ENCODE data around the gene FCER2.

Gene FCER2

DNA sequence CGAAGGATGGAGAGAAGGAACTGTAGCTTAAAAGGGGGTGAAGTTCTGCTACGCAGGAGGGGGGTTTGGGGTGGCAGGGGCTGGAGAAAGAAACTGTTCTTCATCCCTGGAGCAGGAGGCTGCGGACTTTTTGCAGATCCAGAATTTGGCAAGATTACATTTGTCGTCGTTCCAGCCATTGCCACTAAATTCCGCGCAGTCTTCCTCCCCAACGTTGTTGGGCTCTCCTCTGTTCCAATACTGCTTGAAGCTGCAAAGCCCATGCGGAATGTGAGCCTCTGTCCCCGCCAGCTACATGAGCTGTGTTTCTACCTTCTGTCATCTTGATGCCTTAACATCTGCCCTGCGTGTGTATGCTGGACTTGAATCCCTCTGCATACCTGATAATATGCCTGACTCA lies 41.1 kb upstream of the FCER2 start:
- Histone ChIP-seq H3K9me3 (ENCODE audit: insufficient read depth, low read depth, low read length) (no peaks in the 10 kb centered on the region), H3K27ac (ENCODE audit: low read depth, low read length) (no peak overlapping the region), H3K27me3 (ENCODE audit: insufficient read depth, low read length) (no peaks in the 10 kb centered on the region; the same call in 1 of the 2 replicates), H3K9ac (ENCODE audit: low read depth, low read length) (no peak overlapping the region), H3K36me3 (ENCODE audit: insufficient read depth, low read length) (no peaks in the 10 kb centered on the region), H3K4me1 (ENCODE audit: insufficient read depth, low read length) (peaks cover 7% of the 10 kb centered on the region; the same call in 1 of the 2 replicates), H3K4me3 (ENCODE audit: low read length) (no peak overlapping the region)
- 81% methylated on average over 11 of the region's 11 CpGs for WGBS

DNA sequence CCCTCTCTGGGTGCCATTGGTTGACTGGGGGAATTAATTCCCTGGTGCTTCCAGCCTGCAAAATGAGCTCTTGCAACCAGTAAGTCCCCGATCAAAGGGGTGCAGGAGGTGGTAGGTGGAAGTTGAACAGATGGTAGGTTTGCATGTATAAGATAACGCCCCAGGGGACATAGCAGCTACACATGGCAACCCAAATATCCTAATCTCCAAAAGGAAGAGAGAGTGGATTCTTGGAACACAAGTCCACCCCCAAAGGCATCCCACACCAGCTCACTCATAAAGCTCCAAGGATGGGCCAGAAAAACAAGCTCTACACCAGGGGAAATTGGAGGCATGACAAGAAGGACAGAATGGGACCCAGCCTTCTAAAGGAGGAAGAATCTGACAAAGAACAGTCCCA lies 40.6 kb upstream of the FCER2 start:
- H3K4me3 ChIP-seq (ENCODE audit: low read length) = no peak overlapping the region
- H3K27ac ChIP-seq (ENCODE audit: low read depth, low read length) = no peak overlapping the region
- H3K9me3 ChIP-seq (ENCODE audit: insufficient read depth, low read depth, low read length) = no peaks in the 10 kb centered on the region
- no peaks in the 10 kb centered on the region for H3K36me3 ChIP-seq (ENCODE audit: insufficient read depth, low read length)
- H3K27me3 ChIP-seq (ENCODE audit: insufficient read depth, low read length) = no peaks in the 10 kb centered on the region; the same call in 1 of the 2 replicates
- 82% methylated on average over 1 of the region's 2 CpGs for WGBS
- H3K9ac ChIP-seq (ENCODE audit: low read depth, low read length) = no peak overlapping the region
- H3K4me1 ChIP-seq (ENCODE audit: insufficient read depth, low read length) = peaks cover 5% of the 10 kb centered on the region; the same call in 1 of the 2 replicates

GRCh38 chr19:7740682-7741054 lies 38.7 kb upstream of the FCER2 start:
- Histone ChIP-seq H3K27ac (ENCODE audit: low read depth, low read length) (no peak overlapping the region), H3K4me1 (ENCODE audit: insufficient read depth, low read length) (no peaks in the 10 kb centered on the region), H3K4me3 (ENCODE audit: low read length) (no peak overlapping the region), H3K27me3 (ENCODE audit: insufficient read depth, low read length) (peaks cover 6% of the 10 kb centered on the region), H3K9me3 (ENCODE audit: insufficient read depth, low read depth, low read length) (no peaks in the 10 kb centered on the region), H3K36me3 (ENCODE audit: insufficient read depth, low read length) (no peaks in the 10 kb centered on the region), H3K9ac (ENCODE audit: low read depth, low read length) (no peak overlapping the region)
- 89% methylated on average over 6 of the region's 6 CpGs for WGBS

DNA sequence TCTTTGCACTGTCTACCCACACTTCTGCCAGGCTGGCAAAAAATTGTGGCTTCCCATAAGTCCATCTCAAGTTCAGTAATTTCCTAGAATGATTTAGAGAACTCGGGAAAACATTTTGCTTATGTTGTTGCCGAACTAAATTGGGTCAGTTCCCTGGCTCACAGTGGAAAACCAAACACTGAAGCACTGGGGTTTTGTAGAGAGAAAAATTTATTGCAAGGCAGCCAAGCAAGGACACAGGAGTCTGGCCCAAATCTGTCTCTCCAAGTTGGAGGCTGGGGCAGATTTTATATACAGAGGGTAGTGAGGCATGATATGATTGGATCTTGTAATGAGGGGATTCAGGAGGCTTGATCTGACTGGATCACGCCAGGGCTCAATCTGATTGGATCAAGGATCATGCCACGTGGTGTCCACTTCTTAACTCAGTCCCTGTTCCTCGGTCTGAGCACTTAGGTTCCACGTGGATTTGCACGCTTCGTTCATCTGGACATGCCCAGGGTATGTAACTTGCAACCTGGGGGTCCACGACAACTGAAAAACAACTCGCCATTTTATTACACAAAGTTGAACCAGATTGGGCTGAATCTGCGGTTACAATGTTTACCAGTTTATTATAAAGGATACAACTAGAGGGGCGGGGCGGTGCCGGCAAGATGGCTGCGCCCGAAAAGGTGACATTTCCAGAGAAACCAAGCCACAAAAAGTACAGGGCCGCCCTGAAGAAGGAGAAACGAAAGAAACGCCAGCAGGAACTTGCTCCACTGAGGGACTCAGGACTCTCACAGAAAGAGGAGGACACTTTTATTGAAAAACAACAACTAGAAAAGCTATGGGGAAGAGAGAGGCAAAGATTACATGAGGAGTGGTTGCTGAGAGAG lies 38.1 kb upstream of the FCER2 start:
- H3K9ac ChIP-seq (ENCODE audit: low read depth, low read length) = no peak overlapping the region
- H3K4me1 ChIP-seq (ENCODE audit: insufficient read depth, low read length) = no peaks in the 10 kb centered on the region
- WGBS = 84% methylated on average over 19 of the region's 19 CpGs
- H3K27me3 ChIP-seq (ENCODE audit: insufficient read depth, low read length) = peaks cover 12% of the 10 kb centered on the region
- H3K27ac ChIP-seq (ENCODE audit: low read depth, low read length) = no peak overlapping the region
- no peaks in the 10 kb centered on the region for H3K36me3 ChIP-seq (ENCODE audit: insufficient read depth, low read length)
- no peak overlapping the region for H3K4me3 ChIP-seq (ENCODE audit: low read length)
- H3K9me3 ChIP-seq (ENCODE audit: insufficient read depth, low read depth, low read length) = no peaks in the 10 kb centered on the region

GRCh38 chr19:7739211-7739755 lies 37.4 kb upstream of the FCER2 start:
- Histone ChIP-seq H3K4me1 (ENCODE audit: insufficient read depth, low read length) (no peaks in the 10 kb centered on the region), H3K36me3 (ENCODE audit: insufficient read depth, low read length) (no peaks in the 10 kb centered on the region), H3K27me3 (ENCODE audit: insufficient read depth, low read length) (peaks cover 19% of the 10 kb centered on the region), H3K27ac (ENCODE audit: low read depth, low read length) (no peak overlapping the region), H3K9ac (ENCODE audit: low read depth, low read length) (no peak overlapping the region), H3K4me3 (ENCODE audit: low read length) (no peak overlapping the region), H3K9me3 (ENCODE audit: insufficient read depth, low read depth, low read length) (no peaks in the 10 kb centered on the region)
- 68% methylated on average over 2 of the region's 2 CpGs for WGBS

- H3K36me3 ChIP-seq (ENCODE audit: insufficient read depth, low read length) = no peaks in the 10 kb centered on the region
- H3K9me3 ChIP-seq (ENCODE audit: insufficient read depth, low read depth, low read length) = no peaks in the 10 kb centered on the region
- H3K4me1 ChIP-seq (ENCODE audit: insufficient read depth, low read length) = no peaks in the 10 kb centered on the region
- 73% methylated on average over 7 of the region's 7 CpGs for WGBS
- peaks cover 29% of the 10 kb centered on the region for H3K27me3 ChIP-seq (ENCODE audit: insufficient read depth, low read length)
- H3K9ac ChIP-seq (ENCODE audit: low read depth, low read length) = no peak overlapping the region
- H3K27ac ChIP-seq (ENCODE audit: low read depth, low read length) = no peak overlapping the region
- no peak overlapping the region for H3K4me3 ChIP-seq (ENCODE audit: low read length)
Measured at GRCh38 chr19:7738023-7738422, 36.1 kb upstream of the FCER2 start.

DNA sequence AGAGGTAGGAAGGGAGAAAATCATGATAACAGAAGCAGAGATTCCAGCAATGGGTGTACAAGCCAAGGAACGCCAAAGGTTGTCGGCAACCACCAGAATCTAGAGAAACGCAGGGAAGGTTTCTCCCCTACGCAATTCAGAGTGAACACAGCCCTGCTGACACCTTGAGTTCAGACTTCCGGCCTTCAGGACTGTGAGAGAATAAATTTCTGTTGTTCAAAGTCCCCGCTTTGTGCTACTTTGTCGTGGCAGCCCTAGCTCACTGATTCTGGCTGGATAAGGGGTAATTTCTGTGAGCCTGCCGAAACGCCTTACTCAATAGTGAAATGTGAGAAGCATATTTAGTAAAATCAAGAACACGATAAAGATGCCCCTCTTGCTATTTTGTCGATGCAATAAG lies 35.3 kb upstream of the FCER2 start:
- Histone ChIP-seq H3K27me3 (ENCODE audit: insufficient read depth, low read length) (peaks cover 35% of the 10 kb centered on the region), H3K27ac (ENCODE audit: low read depth, low read length) (no peak overlapping the region), H3K4me1 (ENCODE audit: insufficient read depth, low read length) (no peaks in the 10 kb centered on the region), H3K4me3 (ENCODE audit: low read length) (no peak overlapping the region), H3K9ac (ENCODE audit: low read depth, low read length) (no peak overlapping the region), H3K9me3 (ENCODE audit: insufficient read depth, low read depth, low read length) (no peaks in the 10 kb centered on the region), H3K36me3 (ENCODE audit: insufficient read depth, low read length) (no peaks in the 10 kb centered on the region)
- WGBS = 91% methylated on average over 11 of the region's 11 CpGs

- Histone ChIP-seq H3K9ac (ENCODE audit: low read depth, low read length) (no peak overlapping the region), H3K4me3 (ENCODE audit: low read length) (no peak overlapping the region), H3K27me3 (ENCODE audit: insufficient read depth, low read length) (peaks cover 45% of the 10 kb centered on the region), H3K9me3 (ENCODE audit: insufficient read depth, low read depth, low read length) (no peaks in the 10 kb centered on the region), H3K27ac (ENCODE audit: low read depth, low read length) (no peak overlapping the region), H3K36me3 (ENCODE audit: insufficient read depth, low read length) (no peaks in the 10 kb centered on the region), H3K4me1 (ENCODE audit: insufficient read depth, low read length) (no peaks in the 10 kb centered on the region)
- WGBS = 45% methylated on average over 1 of the region's 1 CpG
Measured at GRCh38 chr19:7736148-7736547, 34.2 kb upstream of the FCER2 start.

GRCh38 chr19:7734220-7735203 lies 32.6 kb upstream of the FCER2 start:
- H3K9ac ChIP-seq (ENCODE audit: low read depth, low read length) = no peak overlapping the region
- no peaks in the 10 kb centered on the region for H3K4me1 ChIP-seq (ENCODE audit: insufficient read depth, low read length)
- peaks cover 62% of the 10 kb centered on the region for H3K27me3 ChIP-seq (ENCODE audit: insufficient read depth, low read length)
- no peak overlapping the region for H3K27ac ChIP-seq (ENCODE audit: low read depth, low read length)
- H3K36me3 ChIP-seq (ENCODE audit: insufficient read depth, low read length) = no peaks in the 10 kb centered on the region
- no peak overlapping the region for H3K4me3 ChIP-seq (ENCODE audit: low read length)
- 61% methylated on average over 12 of the region's 12 CpGs for WGBS
- no peaks in the 10 kb centered on the region for H3K9me3 ChIP-seq (ENCODE audit: insufficient read depth, low read depth, low read length)

DNA sequence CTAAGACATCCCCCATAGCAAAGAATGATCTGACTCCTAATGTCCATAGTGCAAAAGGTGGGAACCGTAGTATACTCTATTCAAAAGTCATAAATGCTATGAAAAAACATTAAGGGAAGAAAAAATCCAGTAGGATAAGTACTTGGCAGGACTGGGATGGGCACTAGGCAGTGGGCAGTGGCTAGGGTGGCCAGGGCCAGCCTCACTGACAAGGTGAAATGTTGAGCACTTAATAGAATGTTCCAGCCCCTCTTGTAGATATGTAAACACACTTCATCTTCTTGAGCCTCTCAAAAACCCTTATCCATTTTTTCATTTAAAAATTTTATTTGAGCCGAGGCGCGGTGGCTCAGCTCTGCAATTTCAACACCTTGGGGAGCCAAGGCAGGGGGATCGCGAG lies 31.4 kb upstream of the FCER2 start:
- Histone ChIP-seq H3K36me3 (ENCODE audit: insufficient read depth, low read length) (no peaks in the 10 kb centered on the region), H3K4me3 (ENCODE audit: low read length) (no peak overlapping the region), H3K27me3 (ENCODE audit: insufficient read depth, low read length) (peaks cover 73% of the 10 kb centered on the region), H3K9ac (ENCODE audit: low read depth, low read length) (no peak overlapping the region), H3K9me3 (ENCODE audit: insufficient read depth, low read depth, low read length) (no peaks in the 10 kb centered on the region), H3K4me1 (ENCODE audit: insufficient read depth, low read length) (no peaks in the 10 kb centered on the region), H3K27ac (ENCODE audit: low read depth, low read length) (no peak overlapping the region)
- WGBS = 77% methylated on average over 6 of the region's 6 CpGs

GRCh38 chr19:7732045-7732444 lies 30.1 kb upstream of the FCER2 start, which contains the start of gene CLEC4G:
Gene CLEC4G (minus strand): TSS chr19:7732110. CDS start chr19:7732102, 8 bp downstream.
- H3K9ac ChIP-seq (ENCODE audit: low read depth, low read length) = no peak within 1 kb of the TSS
- 63% methylated on average over 9 of the region's 9 CpGs for WGBS
- H3K4me3 ChIP-seq (ENCODE audit: low read length) = no peak within 1 kb of the TSS; the same call in 1 of the 2 replicates
- peaks cover 85% of the 10 kb centered on the region for H3K27me3 ChIP-seq (ENCODE audit: insufficient read depth, low read length)
- H3K36me3 ChIP-seq (ENCODE audit: insufficient read depth, low read length) = no peaks in the 10 kb centered on the region
- no peaks in the 10 kb centered on the region for H3K4me1 ChIP-seq (ENCODE audit: insufficient read depth, low read length)
- no peak within 1 kb of the TSS for H3K27ac ChIP-seq (ENCODE audit: low read depth, low read length)
- H3K9me3 ChIP-seq (ENCODE audit: insufficient read depth, low read depth, low read length) = no peaks in the 10 kb centered on the region
